Endometrium (tissue), 2 donors: ENCODE results near the gene KCND2.
"Not testable (repeated sequence)": the region's sequence is repeated elsewhere in the genome, so short reads cannot be mapped to it uniquely, and the experiment has no call there.

ENCODE experiments used
- FAIRE-seq: peaks from 2 replicates; lab custom pipeline; 2012; peaks lifted over from hg19 to GRCh38; lab: Jason Lieb, UNC
- donor health status: control.
- donor health status: control.

Gene KCND2

DNA sequence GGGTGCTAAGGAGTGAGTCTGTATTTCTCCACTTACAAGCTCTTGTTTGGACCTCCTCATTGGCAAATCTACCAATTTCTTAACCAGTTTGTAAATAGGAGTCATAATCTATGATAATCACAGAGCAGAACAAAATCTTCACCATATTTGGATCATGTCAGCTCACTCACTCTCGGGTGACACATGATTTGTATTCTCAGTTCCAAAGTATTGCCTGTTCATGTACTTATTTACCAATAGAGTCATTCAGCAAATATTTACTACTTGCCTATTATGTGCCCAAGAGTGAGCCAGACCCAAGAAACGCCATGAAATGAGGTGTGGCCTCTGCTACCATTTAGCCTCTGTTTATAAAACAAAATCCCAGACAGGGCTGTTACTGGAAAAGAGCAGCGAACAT is 470.2 kb downstream of the KCND2 start:
- FAIRE-seq, result no peak

DNA sequence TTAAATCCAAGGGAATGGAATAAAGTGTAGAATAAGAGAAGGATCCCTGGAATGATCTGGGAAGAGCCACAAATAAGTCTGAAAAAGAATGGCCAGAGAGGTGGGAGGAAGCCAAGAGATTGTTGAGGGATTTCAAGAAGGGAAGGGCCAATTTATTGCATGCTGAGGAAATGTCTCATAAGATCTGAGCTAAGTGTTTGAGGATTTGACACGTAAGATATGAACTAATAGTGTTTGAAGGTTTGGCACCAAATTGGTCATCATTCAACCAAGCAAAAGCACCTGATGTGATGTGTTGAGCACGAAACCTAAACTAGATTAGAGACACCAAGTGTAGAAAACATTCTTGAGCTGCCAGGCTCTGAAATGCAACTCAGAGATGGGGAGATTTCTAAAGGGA is 487.1 kb downstream of the KCND2 start:
- FAIRE-seq, result no peak

GRCh38 chr7:120760851-120761250 is 487.9 kb downstream of the KCND2 start:
- no peak for FAIRE-seq

DNA sequence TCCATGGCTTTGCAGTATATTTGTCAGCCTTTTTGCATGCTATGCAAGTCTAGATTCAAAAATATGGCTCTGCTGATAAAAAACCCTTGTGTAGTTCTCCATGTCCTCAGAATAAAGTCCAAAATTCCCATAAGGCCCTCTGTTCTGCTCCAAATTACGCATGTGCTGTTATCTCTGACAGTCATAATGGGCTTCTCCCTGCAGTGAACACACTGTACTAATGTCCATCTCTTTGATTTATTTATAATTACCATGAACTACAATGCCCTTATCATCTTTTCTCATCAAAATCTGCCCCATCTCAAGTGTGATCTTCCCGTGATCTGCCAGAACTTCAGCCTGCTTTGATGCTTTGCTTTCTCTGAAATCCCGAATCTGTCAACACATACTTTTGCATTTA is 497.2 kb downstream of the KCND2 start:
- FAIRE-seq, result no peak

- FAIRE-seq, result no peak
Observed at GRCh38 chr7:120774481-120774880, 501.5 kb downstream of the KCND2 start.

- no peak for FAIRE-seq
Observed at GRCh38 chr7:120775755-120776154, 502.8 kb downstream of the KCND2 start.

GRCh38 chr7:120779078-120779477 is 506.1 kb downstream of the KCND2 start:
- not testable (repeated sequence) for FAIRE-seq

DNA sequence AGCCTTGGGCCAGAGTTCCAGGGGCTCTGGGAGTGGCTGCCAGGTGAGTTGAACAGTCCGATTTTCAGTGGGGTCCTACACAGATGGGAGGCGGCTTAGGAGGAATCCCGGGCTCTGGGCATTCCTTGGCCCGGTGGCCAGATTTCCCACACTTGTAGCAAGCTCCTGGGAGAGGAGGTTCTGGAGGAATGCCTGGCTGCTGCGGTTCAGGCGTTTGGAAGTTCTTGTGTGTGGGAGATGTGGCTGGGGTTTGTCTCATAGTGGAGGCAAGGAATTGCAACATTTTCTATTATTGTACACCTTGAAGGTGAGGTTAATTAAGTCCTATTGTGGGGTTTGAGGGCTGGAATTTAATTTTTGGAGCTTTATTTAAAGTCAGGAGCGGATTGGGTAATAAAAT is 507.5 kb downstream of the KCND2 start:
- FAIRE-seq, result not testable (repeated sequence)

DNA sequence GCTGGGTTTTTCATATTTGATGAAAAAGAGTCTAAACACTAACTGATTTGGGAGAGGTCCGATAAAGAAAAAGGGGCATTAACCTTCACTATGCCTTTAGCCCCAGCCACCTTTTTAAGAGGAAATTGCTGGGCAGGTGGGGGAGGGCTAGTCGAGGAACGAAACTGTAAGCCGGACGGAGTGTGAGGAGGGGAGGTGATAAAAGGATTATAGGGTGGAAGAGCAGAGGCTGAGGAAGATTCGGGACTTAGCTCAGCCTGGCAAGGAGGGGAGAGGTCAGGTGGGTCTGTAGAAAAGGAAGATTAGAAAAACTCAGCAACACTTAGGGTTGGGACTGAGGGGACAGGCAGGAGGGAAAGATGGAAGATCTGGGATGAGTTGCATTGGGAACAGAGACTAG is 508.0 kb downstream of the KCND2 start:
- no peak for FAIRE-seq

DNA sequence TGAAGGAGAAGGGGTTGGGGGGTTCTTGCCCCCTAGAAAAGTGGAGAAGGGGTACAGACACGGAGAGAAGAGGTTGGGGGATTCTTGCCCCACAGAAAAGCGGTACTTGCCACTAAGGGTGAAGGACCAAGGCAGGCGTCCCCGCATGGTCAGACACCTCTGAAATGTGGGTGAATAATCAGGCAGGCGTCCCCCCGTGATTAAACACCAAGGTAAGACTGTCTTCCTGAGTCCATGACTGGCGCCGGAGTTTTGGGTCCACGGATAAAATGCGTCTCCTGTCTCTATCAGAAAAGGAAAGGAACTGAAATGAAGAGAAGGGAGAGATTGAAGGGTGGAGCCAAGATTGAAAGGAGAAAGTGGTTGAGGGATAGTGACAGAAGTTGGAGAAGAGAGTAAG is 508.9 kb downstream of the KCND2 start:
- FAIRE-seq, result not testable (repeated sequence)

GRCh38 chr7:120783273-120783672 is 510.3 kb downstream of the KCND2 start:
- FAIRE-seq, result no peak

DNA sequence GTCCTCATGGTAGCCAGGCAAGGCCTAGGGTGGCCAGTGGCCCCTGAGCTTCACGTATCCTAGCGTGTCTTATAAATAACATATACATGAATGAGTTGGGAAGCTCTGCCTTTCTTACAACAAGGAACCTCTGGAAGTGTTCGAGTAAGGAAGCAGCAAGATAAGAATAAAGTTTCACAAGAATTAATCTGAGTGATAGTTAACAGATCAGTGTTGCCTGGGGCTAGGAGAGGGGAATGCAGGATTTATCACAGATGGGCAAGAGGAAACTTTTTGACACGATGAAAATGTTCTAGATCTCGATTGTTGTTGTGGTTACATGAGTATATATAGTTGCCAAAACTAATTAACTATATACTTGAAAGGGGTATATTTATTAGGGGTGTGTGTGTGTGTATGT is 510.7 kb downstream of the KCND2 start:
- no peak for FAIRE-seq

DNA sequence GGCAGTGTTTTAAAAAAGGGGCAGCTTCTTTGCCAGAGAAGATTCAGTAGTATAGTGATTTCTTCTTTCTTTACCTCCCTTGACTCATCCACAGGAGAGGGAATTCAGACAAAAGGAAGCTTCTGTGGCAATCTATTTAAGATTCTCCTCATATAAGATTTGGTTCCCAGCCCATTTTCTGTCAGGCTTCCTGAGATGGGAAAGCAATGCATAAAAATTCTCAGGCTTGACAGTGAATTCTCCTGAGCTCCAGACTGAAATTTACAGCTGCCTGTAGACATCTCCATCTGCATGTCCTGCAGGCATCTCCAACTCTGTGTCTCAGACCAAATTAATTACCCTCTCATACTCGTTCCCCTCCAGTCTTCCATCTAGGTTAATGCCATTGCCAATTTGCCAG is 512.1 kb downstream of the KCND2 start:
- no peak for FAIRE-seq

DNA sequence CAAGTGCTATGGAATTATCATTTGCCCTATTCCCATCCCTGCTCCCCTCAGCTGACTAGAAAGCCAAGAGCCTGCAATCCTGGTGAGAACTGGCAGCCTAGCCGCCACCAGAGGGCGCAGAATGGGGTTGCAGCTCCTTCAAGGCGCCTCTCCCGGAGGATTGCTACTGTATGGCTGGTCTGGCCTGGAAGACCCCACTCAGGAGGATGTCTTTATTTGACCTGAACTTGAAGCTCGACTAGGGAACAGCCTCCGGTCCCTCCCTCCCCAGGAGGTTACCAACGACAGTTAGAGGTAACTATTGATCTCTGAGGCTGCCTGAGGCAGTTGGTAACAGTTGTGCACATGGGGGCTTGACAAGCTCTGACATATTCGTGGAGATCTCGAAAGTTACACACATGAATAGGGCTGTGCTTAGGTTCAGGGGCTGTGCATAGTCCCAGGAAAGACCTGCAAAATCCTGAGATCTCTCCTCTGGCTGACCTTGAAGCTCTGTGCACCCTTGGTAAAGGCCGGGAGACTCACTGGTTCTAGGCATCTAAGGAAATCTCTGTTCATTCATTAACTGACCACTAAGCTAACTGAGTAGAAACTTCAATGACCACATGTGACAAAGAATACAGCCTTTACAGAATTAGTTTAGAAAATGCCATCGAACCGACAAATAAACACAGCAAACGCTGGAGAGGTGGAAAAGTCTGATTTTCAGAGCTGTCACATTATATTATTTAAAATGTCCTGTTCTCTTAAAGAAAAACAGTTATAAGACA is 519.3 kb downstream of the KCND2 start:
- FAIRE-seq, result no peak

GRCh38 chr7:120792861-120793130 is 519.8 kb downstream of the KCND2 start:
- FAIRE-seq, result no peak

DNA sequence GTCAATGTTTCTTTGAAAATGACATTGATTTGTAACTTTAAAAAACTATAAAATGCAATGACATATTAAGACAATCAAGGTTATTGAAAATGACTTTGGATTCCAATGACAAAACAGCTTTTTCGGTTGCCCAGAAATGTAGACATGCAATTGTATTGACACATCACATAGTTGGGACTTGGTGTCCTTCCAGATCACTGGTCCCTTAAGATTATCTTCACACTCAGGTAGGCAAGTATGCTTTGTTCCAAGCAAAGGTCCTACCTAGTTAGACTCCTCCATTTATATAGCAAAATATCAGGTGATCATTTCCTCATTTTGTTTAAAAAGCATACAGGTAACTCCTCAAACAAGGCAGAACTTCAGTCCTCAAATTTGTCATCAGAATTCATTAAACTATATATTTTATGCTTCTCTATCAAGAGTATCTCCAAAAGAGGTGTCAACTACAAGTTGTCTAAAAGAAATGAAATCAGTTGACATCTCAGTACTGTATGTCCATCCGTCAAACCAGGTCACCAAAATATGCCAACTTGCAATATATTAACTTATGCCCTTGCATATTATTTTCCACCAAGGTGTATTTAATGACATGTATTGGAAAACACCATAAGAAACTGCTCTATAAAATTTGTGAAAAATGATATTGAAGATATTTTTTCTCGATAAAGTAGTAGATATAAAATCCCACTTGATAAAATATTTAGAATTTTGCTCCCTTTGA is 520.4 kb downstream of the KCND2 start:
- no peak for FAIRE-seq

DNA sequence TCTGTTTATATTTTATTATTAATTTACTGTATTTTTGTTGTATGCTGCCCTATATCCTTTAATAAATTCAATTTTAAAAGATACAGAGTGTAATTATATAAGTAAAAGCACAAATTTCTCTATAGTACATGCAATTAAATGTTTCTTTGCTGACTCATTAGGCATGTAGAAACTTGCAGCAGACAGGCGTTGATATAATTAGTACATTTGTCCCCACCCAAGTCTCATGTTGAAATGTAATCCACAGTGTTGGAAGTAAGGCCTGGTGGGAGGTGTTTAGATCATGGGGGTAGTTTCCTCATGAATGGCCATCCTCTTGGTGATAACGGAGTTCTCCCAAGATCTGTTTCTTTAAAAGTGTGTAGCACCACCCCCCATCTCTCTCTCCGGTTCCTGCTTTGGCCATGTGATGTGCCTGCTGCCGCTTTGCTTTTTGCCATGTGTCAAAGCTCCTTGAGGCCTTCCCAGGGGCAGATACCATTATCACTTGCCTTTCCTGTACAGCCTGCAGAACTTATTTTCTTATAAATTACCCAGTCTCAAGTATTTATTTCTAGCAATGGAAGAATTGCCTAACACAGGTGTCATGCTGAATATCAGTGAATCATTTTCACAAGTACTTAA is 521.2 kb downstream of the KCND2 start:
- FAIRE-seq, result no peak

DNA sequence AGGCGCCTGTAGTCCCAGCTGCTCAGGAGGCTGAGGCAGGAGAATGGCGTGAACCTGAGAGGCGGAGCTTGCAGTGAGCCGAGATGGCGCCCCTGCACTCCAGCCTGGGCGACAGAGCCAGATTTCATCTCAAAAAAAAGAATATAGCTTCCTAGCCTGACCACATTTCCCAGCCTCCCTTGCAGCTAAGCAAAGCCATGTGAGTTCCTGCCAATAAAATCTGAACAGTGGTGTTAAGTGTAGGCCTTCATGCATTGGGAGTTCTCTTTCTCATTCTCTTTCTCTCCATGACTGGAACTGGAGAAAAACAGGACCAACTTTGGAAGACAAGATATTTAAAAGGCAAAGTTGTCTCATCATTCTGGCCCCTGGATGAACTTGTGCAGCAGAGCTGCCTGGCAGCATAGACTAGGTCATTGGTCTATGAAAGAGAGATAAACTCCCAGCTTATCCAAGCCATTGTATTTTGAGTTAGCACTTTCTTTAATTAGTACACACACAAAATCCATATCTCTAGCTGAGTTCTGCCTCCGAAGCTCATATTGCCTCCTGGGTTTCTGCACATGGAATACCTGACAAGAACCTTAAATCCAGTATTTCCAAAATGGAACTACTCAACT is 524.2 kb downstream of the KCND2 start:
- no peak for FAIRE-seq

DNA sequence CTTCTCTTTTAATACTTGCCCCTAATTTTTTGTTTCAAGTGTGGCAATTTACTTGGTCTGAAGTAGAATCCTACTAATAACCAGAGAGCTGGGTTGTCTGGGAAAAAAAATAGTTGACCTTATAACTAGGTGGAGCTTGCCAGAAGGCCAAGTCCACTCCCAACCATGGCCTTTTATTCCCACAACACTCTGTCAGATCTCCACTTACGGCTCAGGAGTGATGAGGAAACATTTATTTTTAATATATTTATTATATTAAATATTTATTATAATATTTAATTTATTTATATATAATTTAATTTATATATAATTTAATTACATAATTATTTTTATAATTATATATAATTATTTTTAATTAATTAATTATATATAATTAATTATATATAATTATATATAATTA is 526.2 kb downstream of the KCND2 start:
- no peak for FAIRE-seq
